GOT3 (cell line): ENCODE results near the gene CLCN2.

Experiments
- DNase-seq: peaks from one replicate; lab custom pipeline; 2025; ENCODE audit warnings: mixed read lengths; lab: John Stamatoyannopoulos, UW

CLCN2 gene

DNA sequence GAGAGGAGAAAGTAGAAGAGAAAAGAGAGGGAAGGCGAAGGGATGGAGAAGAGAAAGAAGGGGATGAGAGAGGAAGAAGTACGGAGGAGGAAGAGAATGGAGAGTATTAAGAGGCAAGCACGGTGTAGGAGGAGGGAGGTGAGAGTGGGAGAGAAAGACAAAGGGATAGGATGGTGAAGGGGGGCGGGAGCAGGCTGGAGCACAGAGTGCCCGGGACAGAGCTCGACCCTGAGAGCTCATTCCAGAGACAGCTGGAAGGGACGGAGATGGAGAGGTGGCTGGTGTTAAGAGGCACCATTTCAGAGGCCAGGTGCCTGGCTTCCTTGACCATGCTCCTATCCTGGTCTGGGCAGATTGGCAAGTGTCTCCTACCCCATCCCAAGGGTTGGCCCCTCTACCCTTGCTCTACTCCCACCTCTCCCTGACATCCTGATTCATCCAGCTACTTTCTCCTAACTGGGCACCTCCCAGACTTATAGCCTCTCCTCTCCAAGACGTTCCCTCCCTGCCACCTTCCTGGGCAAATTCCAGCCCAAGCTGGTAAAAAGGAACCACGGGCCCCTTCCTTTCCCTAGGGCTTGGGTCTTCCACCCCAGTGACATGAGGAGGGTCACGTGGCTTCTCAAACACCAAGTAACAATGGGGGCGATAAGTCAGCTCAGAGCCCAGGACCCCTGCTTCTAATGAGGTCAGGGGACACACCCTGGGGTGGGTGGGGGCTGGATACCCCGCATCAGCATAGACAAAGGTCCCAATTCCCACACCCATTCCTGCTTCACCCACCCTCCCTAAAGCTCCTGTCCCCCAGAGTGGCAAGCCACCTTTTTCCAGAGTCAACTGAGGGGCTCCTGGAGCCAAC is 1.1 kb downstream of the CLCN2 start:
- no peak for DNase-seq

DNA sequence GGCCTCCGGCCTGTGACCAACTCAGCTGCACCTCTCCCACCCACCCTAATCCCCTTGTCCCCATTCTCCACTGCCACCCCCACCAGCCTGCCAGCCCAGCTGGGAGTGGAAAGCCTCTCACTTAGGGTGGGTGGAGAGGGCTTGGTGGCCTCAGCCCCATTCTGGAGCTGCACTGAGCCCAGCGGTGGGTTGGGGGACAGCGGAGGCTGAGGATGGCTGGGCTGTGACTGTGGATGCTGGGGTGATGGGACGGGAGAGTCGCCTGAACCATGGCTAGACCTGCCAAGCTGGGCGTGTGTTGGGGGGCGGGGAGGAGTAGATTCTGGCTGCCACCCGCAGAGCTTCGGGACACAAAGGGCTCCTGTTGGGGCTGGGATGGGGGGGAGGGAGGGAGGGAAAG is 1.8 kb downstream of the CLCN2 start:
- DNase-seq = no peak

DNA sequence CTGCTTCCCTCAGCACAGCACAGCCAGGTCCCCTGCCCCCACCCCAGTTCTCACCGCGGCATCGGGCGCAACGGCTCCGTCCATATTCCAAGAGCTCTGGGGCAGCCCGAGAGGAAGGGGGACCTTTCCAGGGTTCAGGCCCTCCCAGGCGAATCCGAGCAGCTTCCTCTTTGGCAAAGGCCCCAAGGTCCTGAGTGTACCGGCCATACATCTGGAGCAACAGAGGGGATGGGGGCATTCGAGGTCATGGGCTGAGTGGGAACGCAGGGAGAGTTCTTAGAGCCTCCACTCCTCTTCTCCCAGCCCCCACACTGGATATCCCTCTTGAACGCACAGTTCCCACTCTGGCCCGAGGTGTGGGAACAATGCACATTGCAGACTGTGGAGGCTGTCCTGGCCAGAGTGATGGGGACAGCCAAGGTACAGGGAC is 2.5 kb downstream of the CLCN2 start:
- no peak for DNase-seq

- no peak for DNase-seq
Measured at GRCh38 chr3:184358124-184358767, 3.2 kb downstream of the CLCN2 start.

GRCh38 chr3:184357248-184358123 is 3.9 kb downstream of the CLCN2 start:
- no peak for DNase-seq

DNA sequence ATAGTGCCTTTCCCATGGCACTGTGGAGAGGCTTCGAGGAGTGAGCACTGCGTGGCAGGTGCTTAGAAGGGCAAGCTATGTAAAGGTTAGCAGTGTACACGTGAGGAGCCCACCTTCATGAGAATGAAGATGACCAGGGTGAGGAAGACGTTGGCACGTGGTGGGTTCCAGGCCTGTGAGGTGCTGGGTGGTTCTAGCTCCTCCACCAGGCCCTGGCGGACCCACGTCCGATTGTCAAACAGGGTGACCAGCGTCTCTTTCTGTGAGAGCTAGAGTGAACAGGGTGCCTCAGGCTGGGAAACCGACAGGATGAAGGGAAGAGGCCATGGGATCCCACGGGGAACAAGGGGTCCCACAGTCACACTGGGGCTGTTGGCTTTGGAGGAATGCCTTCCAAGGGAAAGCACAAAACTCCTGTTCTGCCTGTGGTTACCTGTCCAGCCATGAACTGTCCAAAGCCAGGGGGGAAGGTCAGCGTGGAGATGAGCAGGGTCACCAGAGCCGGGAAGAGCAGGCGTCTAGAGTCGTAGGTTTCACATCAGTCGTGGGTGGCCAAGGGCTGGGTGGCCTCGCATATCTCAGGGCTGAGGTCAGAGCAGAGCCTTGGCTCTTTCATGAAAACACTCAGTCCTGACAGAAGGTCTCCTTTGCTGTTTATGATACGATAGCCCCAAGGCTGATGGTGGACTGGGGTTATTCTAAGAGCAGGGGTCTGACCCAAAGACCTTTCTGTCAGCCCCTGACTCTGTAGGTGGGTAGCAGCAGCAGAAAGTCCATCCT is 6.0 kb downstream of the CLCN2 start:
- no peak for DNase-seq

GRCh38 chr3:184354754-184355153 is 6.7 kb downstream of the CLCN2 start:
- DNase-seq = no peak

DNA sequence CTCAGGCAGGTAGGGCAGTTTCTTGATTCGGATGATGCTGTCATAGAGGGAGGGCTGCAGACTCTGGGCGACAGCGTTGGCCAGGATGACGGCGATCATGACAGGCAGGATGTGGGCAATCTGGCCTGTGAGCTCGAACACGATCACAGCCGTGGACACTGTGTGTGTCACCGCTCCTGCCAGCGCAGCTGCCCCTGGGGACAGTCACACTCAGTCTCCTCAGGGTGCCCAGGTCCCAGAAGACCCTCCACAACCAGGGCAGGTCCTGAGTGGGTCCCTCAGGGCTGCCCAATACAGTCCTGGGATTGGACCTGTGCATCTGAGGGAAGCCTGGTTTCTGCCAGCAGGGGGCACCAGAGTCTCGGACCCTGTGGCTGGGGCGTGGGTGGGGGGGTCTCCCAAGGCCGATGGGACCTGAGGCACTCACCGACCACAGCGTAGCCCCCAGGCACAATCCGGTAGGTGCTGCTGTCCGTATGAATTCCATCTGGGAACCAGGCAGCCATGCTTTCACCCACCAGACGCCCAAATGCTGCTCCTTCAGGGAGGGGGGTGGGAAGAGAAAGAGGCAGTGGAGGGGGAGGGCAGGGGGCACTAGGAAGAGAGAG is 7.2 kb downstream of the CLCN2 start:
- no peak for DNase-seq

DNA sequence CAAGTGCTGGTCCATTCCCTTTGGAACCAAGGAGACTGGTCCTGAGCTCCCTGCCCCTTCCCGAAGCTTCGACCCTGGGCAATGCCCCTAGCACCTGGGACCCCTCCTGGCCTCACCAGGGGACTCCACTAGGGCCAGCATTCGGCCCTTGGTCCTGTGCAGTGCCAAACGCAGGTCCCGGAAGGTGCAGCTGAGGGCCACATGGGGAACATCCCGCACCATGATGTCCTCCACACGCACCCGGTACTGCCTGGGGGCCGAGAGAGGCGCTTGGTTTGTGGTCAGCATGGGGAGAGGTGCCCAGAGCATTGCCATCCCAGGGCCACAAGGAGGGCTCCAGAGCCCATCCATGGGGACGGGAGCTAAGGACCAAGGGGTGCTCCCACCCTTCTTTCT is 7.9 kb downstream of the CLCN2 start:
- no peak for DNase-seq

DNA sequence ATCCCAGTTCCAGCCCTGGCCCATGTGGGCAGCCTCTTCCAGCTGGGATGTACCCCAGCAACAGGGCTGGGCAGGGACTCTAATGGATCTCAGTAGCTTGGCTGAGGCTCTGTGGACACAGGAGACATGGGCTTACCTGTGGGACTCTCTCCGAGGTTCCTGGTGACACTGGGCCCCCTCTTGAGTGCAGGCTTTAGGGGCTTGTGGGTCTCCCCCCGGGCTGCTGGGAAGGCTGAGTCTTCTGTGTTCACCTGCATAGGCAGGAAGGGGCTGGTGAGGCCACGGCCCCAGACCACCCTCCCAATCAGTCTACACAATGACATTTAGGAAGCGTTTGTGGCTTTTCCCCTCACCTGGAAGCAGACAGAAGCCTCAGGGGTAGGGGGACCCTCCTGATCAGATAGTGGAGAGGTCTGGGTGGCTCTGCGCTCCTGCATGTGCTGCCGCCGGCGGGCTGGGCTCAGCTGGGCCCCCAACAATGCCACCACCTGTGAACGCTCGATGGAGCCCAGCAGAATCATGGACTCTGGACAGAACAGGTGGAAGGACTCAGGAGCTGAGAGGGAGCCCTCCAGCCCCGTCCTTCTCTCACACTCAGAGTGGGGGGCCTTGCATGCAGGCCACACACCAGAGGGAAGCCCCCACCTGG is 8.4 kb downstream of the CLCN2 start:
- no peak for DNase-seq

- DNase-seq = no peak
Measured at GRCh38 chr3:184352149-184352785, 9.1 kb downstream of the CLCN2 start.

DNA sequence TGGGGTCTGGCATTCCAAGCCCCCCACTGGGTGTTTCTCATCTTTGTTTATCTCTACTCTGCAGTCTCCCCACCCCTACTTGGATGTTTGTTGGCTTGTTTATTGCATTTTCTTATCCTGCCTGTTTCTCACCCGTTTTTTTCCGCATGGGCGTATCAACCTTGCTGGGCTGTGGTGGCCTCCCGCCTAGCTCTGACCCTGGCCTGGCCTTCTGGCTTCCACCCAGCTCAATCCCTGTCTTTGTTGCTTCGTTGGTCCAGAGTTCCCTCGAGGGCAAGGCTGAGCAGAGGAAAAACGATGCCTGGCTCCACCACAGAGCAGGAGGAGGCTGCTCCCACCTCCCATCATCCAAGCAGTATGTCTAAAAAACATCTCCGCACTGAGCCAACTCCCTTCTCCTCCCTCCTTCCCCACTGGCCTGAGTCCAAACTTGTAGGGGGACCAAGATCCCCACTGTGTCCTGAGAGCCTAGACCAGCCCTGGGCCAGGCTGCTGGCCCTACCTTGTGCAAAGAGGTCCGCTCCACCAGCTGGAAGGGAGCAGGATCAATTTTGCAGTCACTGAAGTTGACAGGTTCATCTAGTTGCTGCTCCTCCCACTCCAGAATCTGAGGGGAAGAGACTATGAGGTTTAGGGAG is 9.8 kb downstream of the CLCN2 start:
- no peak for DNase-seq

- DNase-seq = no peak
Measured at GRCh38 chr3:184350618-184351017, 10.8 kb downstream of the CLCN2 start.

GRCh38 chr3:184349563-184350470 is 11.6 kb downstream of the CLCN2 start:
- DNase-seq = no peak

- no peak for DNase-seq
Measured at GRCh38 chr3:184348057-184348382, 13.4 kb downstream of the CLCN2 start.

DNA sequence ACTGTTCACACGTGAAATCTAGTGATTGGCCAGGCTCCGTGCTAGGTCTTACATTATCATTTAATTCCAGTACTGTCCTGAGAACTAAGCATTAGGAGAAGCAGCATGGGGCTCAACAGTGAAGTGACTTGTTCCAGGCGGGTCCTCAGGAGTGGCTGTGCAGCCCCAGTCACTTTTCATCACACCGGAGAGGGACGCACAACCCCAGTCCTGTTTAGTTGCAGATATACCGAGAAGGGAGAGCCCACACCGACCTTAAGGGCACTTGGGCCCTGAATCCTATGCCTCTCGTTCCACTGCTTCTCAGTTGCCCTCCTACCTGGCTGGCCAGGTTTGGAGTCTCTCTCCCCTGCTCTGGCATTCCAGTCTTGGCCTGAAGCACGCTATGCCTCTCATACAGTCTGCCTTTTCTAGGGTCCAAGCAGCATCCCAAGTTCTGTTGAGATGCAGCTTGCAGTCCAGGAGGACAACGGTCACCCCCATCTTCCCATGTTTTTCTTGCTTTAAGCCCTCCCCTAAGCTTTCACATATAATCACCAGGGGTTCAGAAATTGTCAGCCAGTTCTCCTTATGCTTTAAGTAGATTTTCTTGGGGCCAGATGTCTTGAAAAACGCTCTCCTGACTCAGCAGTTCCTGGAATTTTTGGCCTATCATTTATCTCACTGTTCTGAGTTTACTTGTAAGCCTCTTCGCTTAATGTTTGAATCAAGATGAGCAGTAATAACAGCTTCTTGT is 13.9 kb downstream of the CLCN2 start:
- no peak for DNase-seq

- no peak for DNase-seq
Measured at GRCh38 chr3:184346480-184347190, 14.8 kb downstream of the CLCN2 start.
